Sigmoid colon (tissue), 7 donors: ENCODE results near the gene MFAP4. TPM values are rescaled to one million over a fixed set of nuclear protein-coding genes. Genes with fewer than 3 reads are reported as not detected.

Experiments
- DNase-seq: peaks from one replicate; pipeline ENCODE4 v3.0.0-alpha.2; 2019
- H3K27ac ChIP-seq, 4 donors: fragments of 200-600 bp; sonication (generic); one replicate each; pipeline ENCODE4 v1.5.1; 2016 to 2019; ENCODE audit warnings: mild to moderate bottlenecking in 1 of 4
- H3K27me3 ChIP-seq, 3 donors: fragments of 200-600 bp; sonication (generic); one replicate each; pipeline ENCODE4 v1.5.1; 2019; ENCODE audit warnings: mild to moderate bottlenecking in 1 of 3
- H3K36me3 ChIP-seq, 4 donors: fragments of 200-600 bp; sonication (generic); one replicate each; pipeline ENCODE4 v1.5.1; 2016 to 2019
- H3K4me1 ChIP-seq, 4 donors: fragments of 200-600 bp; sonication (generic); one replicate each; pipeline ENCODE4 v1.5.1; 2017 to 2019
- H3K4me3 ChIP-seq, 4 donors: fragments of 200-600 bp; sonication (generic); one replicate each; pipeline ENCODE4 v1.5.1; 2017 to 2019; ENCODE audit warnings: mild to moderate bottlenecking in 2 of 4, moderate library complexity in 1 of 4
- H3K9me3 ChIP-seq, 4 donors: fragments of 200-600 bp in 3 of 4; sonication (generic) in 3 of 4; one replicate each; pipeline versions ENCODE4 v1.5.1 to v1.6.1; 2013 to 2019
- EP300 ChIP-seq, 4 donors: sonication (generic); formaldehyde crosslinking; IDR thresholded peaks; one replicate each; pipeline ENCODE4 v1.6.1; 2017; ENCODE audit warnings: antibody characterized with exemption in 4 of 4
- POLR2A ChIP-seq, 2 donors: fragments of 450-650 bp; IDR thresholded peaks; one replicate each; pipeline ENCODE4 v1.6.1; 2016; ENCODE audit warnings: antibody characterized with exemption in 2 of 2, mild to moderate bottlenecking in 2 of 2, moderate library complexity in 2 of 2
- POLR2AphosphoS5 ChIP-seq, 4 donors: sonication (generic); formaldehyde crosslinking; IDR thresholded peaks; one replicate each; pipeline ENCODE4 v1.6.1; 2017; ENCODE audit warnings: antibody characterized with exemption in 4 of 4
- WGBS, 2 donors: extraction: QIAGEN DNeasy Blood & Tissue Kit; methylation state at CpG; one replicate each; pipeline ENCODE4 v1.1.7; 2013; 5-methylcytosine and 5-hydroxymethylcytosine counted together
- intact Hi-C: fragments of 100-400 bp; cut with DNase I; formaldehyde crosslinking; loops from one replicate; pipeline ENCODE4 v1.15.1; 2023
- polyA plus RNA-seq, 3 donors: library from polyadenylated mRNA; stranded (reverse); fragments of 200-250 nt; gene quantifications; one replicate each; pipeline ENCODE4 v1.2.3, GENCODE V29; 2013
- total RNA-seq, 4 donors: library from RNA; depleted of rRNA; stranded (reverse); fragments of >200 nt; gene quantifications; one replicate each; pipeline ENCODE4 v1.1.0, GENCODE V29; 2016
- TF ChIP-seq, protein P1 (sequence below), 4 experiments: fragments of 450-650 bp in 3 of 4; fragments of 200-600 bp in 1 of 4; IDR thresholded peaks; one replicate each; pipeline ENCODE4 v1.5.1; 2016 to 2019; ENCODE audit warnings: antibody characterized with exemption in 4 of 4, mild to moderate bottlenecking in 3 of 4, moderate library complexity in 2 of 4
- donor health status: healthy with polysubstance abuse.
- donor health status: Bipolar disorder and iron deficiency.
- donor health status: healthy.

The MFAP4 gene
- total RNA-seq, result 100 to 1,000 TPM; 189 to 324 (median 195) TPM
- 10 to 100 TPM in 2 of 3 donors, 1 to 10 TPM in 1; 9.9 to 52.2 (median 42.0) TPM for polyA plus RNA-seq

GRCh38 chr17:19386974-19387920 lies at the start of gene MFAP4:
Gene MFAP4 (minus strand): TSS chr17:19387190. CDS start chr17:19387155, 35 bp downstream.
- Histone ChIP-seq H3K9me3 (no peaks in the 10 kb centered on the region), H3K36me3 (peaks cover 7 to 20% (median 13%) of the 10 kb centered on the region in 4 donors), H3K4me1 (peaks cover 0 to 99% (median 92%) of the 10 kb centered on the region in 4 donors), H3K4me3 (peak within 1 kb of the TSS; percentile 31 to 59 (median 50)), H3K27ac (peak within 1 kb of the TSS; percentile 95 to 97 (median 96)), H3K27me3 (no peaks in the 10 kb centered on the region)
- TF ChIP-seq EP300 (IDR thresholded peaks at IDR 0.05) (peak; percentile 77 to 98 (median 89)), POLR2AphosphoS5 (IDR thresholded peaks at IDR 0.05) (peak; percentile 67 to 87 (median 79)), POLR2A (IDR thresholded peaks at IDR 0.05) (no peak)
- TF ChIP-seq, protein P1, sequence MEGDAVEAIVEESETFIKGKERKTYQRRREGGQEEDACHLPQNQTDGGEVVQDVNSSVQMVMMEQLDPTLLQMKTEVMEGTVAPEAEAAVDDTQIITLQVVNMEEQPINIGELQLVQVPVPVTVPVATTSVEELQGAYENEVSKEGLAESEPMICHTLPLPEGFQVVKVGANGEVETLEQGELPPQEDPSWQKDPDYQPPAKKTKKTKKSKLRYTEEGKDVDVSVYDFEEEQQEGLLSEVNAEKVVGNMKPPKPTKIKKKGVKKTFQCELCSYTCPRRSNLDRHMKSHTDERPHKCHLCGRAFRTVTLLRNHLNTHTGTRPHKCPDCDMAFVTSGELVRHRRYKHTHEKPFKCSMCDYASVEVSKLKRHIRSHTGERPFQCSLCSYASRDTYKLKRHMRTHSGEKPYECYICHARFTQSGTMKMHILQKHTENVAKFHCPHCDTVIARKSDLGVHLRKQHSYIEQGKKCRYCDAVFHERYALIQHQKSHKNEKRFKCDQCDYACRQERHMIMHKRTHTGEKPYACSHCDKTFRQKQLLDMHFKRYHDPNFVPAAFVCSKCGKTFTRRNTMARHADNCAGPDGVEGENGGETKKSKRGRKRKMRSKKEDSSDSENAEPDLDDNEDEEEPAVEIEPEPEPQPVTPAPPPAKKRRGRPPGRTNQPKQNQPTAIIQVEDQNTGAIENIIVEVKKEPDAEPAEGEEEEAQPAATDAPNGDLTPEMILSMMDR (IDR thresholded peaks at IDR 0.05), result no peak
- intact Hi-C loops, result no loop called here
- 25 to 63% methylated on average over 22 of the region's 22 CpGs for WGBS, 2 donors
- peak; percentile 97 for DNase-seq

- H3K9me3 ChIP-seq, result no peaks in the 10 kb centered on the region
- no peak overlapping the region for H3K27ac ChIP-seq
- no peak overlapping the region for H3K4me3 ChIP-seq
- H3K36me3 ChIP-seq, result no peaks in the 10 kb centered on the region
- TF ChIP-seq EP300 (IDR thresholded peaks at IDR 0.05) (no peak), POLR2A (IDR thresholded peaks at IDR 0.05) (no peak), POLR2AphosphoS5 (IDR thresholded peaks at IDR 0.05) (no peak)
- TF ChIP-seq, protein P1 (IDR thresholded peaks at IDR 0.05), result no peak
- H3K27me3 ChIP-seq, result no peaks in the 10 kb centered on the region
- intact Hi-C loops, result no loop called here
- no peaks in the 10 kb centered on the region for H3K4me1 ChIP-seq
- no peak for DNase-seq
- 90 to 94% methylated on average over 2 of the region's 2 CpGs for WGBS, 2 donors
Observed at GRCh38 chr17:19433727-19434340, 46.8 kb upstream of the MFAP4 start.

- DNase-seq, result no peak
- Histone ChIP-seq H3K9me3 (no peaks in the 10 kb centered on the region), H3K4me3 (no peak overlapping the region), H3K36me3 (no peaks in the 10 kb centered on the region), H3K27ac (no peak overlapping the region), H3K27me3 (no peaks in the 10 kb centered on the region), H3K4me1 (no peaks in the 10 kb centered on the region)
- TF ChIP-seq POLR2A (IDR thresholded peaks at IDR 0.05) (no peak), POLR2AphosphoS5 (IDR thresholded peaks at IDR 0.05) (no peak), EP300 (IDR thresholded peaks at IDR 0.05) (no peak)
- TF ChIP-seq, protein P1 (IDR thresholded peaks at IDR 0.05), result no peak
- 87 to 88% methylated on average over 5 of the region's 5 CpGs for WGBS, 2 donors
- intact Hi-C loops, result no loop called here
Observed at GRCh38 chr17:19433255-19433654, 46.3 kb upstream of the MFAP4 start.

GRCh38 chr17:19431691-19432090 lies 44.7 kb upstream of the MFAP4 start:
- H3K4me1 ChIP-seq, result no peaks in the 10 kb centered on the region
- no peak overlapping the region for H3K27ac ChIP-seq
- H3K36me3 ChIP-seq, result no peaks in the 10 kb centered on the region
- intact Hi-C loops, result no loop called here
- no peaks in the 10 kb centered on the region for H3K27me3 ChIP-seq
- no peaks in the 10 kb centered on the region for H3K9me3 ChIP-seq
- no peak overlapping the region for H3K4me3 ChIP-seq
- no peak for DNase-seq
- WGBS, 2 donors, result 87 to 90% methylated on average over 3 of the region's 3 CpGs
- TF ChIP-seq POLR2AphosphoS5 (IDR thresholded peaks at IDR 0.05) (no peak), EP300 (IDR thresholded peaks at IDR 0.05) (no peak), POLR2A (IDR thresholded peaks at IDR 0.05) (no peak)
- TF ChIP-seq, protein P1 (IDR thresholded peaks at IDR 0.05), result no peak
